Left forelimb (tissue), 1 donor: ENCODE results near the gene N4BP2L1.

Experiments used
- DNase-seq: peaks from one replicate; pipeline ENCODE4 v3.0.0-alpha.2; 2018; ENCODE audit warnings: low spot score

Gene N4BP2L1

DNA sequence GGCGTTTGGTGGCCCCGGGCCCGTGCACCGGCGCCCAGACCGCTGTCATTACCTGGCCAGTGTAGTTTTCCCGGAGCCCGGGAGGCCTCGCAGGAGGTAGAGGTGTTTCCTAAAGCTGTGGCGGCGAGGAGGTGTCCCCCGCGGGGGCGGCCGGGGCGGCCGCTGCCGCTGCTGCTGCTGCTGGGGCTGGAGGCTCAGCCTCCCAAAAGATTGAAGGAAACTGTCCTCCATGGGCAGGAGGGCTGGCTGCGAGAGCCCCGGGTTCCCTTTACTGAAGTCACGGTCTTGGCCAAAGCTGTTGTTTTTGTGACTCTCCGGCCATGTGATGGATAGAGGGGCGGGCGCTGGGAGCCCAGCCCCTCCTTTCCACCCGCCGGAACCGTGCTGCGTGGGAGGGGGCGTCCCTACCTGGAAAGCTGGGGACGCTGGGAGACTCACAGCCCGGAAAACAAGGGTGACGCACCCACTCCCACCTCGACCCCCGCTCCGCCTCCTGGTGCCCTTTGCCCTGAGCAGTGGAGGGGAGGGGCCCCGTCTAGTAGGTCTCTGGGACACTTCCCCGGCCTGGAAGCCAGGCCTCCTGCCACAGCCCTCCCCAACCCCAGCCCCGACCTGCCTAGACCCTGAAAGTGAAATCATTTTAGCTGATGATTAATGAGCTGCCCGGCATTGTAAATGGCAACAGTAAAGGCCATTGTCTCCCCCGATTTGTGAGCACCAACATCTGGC is at the start of gene N4BP2L1:
N4BP2L1 (minus strand) TSS at position 279 of the 729 bp plus-strand sequence; CDS start at position 231, 48 bp downstream.
- peak; percentile 72 for DNase-seq

DNA sequence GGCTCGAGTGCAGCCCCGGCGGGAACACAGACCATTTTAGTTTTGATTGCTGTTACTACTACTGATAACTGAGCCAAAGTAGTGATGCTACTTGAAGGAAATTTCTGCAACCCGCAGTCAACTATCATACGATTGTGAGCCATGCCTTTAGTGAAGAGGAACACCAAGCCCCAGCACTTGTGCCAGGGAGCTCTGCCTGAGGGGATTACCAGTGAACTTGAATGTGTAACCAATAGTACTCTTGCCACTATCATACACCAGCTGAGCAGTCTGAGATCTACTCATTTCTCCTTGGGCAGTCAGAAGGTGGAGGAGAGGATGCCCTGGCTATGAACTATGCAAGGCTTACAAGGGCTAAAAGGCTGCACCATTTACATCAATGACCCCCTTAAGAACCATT is 49.0 kb upstream of the N4BP2L1 start:
- no peak for DNase-seq

DNA sequence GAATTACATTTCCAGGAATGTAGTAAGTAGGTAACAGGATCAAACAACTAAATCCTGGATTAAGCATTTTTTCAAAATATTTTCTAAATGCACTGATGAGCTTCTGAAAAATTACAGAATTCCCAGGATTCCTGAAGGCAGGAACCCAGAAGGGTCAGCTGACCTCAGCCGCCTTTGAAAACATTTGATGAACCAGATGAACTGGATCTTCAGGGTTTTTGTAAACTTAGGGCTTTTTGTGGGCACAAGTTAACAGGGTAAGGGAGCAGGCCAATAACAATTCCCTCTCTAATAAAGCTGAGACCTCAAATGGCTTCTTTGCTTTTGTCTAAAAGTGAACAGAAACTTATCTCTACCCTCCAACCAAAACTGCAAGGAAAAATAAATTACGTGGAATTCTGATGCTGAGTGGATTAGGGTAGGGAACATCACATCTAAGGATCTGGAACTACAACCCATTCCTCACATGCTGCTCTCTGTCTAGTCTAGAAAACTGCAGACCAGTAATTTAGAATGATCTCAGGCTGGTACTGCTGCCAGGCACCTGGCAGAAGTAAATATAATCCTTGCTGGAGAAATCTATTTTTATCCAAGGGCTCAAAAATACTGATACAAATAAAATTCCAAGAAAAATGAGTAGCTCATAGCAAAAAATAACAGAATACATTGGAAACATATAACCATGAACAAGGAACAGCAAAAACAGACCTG is 48.2 kb upstream of the N4BP2L1 start:
- DNase-seq: no peak

DNA sequence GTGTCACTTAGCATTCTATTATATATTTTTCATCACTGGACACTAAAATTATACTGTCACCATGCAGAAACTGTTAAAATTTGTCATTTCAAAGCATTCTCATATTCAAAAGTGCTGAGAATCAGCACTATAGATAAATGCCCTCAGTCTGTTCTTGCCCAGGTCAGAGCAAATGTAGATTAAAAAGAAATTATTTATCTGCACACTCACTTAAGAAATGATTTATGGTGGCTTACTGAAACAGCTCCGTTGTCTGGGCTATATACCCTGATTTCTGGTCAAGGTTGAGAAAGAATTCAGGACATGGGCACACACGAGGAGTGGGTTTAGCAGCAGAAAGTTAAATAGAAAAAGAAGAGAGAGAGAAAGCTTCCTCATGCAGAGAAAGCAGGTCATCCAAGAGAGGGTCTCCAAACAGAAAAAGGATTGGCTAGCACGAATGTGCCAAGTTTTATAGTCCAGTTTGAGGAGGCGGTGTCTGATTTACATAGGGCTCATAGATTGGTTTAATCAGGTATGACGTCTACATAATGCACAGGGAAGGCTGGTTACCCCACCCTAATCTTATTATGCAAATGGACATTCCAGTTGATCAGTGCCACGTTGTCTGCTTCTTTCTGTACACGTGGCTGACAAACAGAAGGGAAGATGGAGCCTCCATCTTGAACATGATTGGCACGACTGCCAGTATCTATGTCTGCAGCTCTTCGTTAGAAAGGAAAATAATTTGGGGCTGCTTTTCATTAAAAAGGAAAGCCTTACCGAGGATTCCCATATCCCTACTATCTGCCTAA is 47.3 kb upstream of the N4BP2L1 start:
- DNase-seq: no peak

DNA sequence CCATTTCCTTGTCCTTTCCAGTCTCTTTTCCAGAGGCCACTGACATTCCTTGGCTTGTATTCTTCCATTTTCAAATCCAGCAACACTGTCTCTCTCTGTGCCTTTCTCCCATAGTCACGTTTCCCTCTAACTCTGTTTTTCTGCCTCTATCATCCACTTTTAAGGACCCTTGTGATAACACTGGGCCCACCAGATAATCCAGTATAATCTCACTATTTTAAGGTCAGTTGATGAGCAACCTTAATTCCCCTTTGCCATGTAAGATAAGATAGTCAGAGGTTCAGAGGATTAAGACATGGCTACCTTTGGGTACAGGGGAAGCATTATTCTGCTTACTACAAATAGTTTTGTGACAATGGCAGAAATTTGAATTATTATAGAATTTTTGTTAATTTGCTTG is 45.7 kb upstream of the N4BP2L1 start:
- no peak for DNase-seq

DNA sequence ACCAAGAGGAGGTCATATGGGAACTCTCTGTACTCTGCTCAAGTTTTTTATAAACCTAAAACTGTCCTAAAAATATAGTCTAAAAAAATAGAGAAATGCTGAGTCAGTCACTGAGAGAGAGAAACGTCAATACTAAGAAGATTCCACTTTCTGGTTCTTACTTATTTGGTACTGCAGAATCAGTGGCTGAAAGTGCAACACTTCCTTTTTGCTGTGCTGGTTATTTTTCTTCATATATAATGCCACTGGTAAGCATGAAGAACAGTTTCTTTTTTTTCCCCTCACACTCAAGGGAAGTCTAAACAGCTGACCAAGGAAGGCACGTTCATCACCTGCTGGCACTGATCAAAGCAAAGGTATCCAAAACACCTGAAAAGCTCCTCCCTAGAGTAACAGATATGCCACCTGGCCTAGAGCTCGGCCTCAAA is 44.3 kb upstream of the N4BP2L1 start:
- no peak for DNase-seq

DNA sequence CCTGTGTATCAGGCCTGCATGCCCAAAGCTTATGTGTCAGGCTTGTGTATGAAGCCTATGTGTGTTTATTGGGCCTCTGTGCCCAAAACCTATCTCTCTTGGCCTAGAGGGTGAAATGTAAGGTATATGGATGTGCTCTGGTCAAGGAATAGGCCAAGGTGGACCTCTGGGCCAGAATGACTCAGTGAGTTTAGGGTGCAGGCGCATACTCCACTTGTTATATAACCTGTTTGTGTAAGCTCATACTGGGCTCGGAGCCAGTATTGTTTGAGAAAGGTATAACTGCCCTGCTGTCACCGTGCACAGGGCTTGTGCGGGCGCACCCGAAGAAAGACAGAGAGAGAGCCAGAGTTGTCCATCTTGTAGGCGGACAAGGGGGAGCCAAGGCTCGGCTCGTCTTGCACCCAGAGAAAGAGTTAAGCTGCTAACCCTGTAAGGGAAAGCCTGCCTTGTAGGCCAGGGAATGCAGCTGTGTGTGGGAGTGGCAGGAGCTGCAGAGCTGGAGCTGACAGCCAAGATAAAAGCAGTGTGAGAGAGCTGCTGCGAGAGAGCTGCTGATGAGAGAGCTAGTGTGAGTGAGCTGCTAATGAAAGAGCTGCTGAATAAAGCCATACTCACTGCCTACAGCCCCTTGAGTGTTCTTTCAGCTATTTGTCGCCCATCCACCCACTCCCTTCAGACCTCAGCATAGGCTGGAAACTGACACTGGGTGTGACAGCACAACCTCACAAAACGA is 43.4 kb upstream of the N4BP2L1 start:
- DNase-seq: no peak

DNA sequence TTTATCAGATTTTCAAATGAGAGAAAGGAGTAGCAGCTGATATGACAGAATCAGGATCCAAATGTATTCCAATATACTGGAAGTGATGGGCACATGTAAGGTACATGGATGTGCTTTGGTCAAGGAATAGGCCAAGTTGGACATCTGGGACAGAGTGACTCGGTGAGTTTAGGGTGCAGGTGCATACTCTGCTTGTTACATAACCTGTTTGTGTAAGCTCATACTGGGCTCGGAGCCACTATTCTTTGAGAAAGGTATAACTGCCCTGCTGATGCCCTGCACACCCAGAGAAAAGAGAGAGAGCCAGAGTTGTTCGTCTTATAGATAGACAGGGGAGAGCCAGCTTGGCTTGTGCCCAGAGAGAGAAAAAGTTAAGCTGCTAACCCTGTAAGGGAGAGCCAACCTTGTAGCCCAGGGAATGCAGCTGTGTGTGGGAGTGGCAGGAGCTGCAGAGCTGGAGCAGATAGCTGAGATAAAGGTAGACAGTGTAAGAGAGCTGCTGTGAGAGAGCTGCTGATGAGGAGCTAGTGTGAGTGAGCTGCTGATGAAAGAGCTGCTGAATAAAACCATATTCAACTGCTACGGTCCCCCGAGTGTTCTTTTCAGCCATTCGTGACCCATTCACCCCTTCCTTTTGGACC is 40.7 kb upstream of the N4BP2L1 start:
- DNase-seq: no peak

DNA sequence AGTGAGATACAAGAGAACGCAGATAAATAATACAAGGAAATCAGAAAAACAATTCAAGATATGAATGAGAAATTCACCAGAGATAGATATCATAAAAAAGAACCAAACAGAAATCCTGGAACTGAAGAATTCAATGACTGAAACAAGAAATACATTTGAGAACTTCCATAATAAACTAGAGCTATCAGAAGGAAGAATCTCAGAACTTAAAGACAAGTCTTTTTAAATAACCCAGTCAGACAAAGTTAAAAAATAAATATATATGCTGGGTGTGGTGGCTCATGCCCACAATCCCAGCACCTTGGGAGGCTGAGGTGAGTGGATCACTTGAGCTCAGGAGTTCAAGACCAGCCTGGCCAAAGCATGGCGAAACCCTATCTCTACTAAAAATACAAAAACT is 28.7 kb upstream of the N4BP2L1 start:
- no peak for DNase-seq

DNA sequence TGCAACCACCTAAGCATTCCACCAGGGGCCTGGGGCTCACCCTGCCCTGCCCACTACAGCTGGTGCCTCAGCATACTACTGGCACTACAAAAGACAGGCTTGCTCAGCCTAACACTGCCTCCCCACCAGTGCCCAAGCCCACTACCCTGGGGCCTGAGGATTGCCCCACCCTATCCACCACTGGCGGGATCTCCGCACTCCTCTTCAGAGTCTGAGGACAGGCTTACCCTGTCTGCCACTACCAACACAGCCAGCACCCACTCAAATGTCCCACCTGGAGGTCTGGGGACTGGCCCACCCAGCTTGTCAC is 27.6 kb upstream of the N4BP2L1 start:
- DNase-seq: no peak

DNA sequence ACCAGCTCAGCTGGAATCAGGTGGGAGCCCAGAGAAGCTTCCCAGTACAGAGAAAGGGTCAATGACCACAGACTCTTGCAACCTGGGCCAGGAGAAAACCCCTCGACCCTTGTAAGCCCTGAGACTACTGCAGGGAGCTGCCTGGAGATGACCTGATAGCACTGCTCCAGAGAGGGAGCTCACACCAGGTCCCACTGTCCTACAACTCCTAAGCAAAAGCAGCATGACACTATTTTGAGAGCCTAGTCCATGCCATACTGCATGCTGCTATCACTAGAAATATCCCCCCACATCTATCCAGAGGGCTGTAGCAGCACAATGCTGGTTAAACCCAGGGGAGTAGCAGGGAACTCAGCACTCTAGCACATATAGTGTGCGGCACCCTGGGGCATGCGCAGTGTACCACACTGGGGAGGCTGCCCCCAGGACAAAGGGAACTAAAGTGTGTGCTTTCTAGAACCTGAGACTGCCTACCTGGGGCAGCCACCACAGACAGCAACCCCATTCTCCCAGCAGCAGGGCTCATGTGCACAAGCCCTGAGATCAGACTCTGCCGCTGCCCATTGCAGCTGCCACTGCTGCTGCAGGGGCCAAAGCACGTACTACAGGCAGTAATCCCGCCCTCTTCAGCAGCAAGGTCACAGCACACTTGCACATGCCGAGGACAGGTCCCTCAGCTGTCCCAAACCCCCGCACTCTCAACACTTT is 27.1 kb upstream of the N4BP2L1 start:
- no peak for DNase-seq

DNA sequence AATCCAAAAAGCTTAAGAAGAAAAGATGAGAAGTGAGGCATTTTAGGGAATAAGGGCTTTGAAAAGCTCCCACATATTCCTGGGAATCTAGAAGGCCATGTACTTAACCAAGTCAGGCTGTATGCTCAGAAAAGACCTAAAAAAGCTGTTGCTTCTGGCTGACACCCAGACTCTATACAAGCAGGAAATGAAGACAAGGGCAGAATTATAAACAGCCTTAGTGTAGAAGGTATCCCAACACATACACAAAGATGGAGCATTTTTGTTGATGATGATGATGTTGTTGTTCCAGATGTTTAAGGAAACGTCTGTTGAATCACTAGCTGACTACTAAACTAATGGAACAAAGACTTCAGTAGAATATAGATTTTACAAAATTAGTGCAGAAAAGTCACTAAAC is 26.1 kb upstream of the N4BP2L1 start:
- DNase-seq: no peak

DNA sequence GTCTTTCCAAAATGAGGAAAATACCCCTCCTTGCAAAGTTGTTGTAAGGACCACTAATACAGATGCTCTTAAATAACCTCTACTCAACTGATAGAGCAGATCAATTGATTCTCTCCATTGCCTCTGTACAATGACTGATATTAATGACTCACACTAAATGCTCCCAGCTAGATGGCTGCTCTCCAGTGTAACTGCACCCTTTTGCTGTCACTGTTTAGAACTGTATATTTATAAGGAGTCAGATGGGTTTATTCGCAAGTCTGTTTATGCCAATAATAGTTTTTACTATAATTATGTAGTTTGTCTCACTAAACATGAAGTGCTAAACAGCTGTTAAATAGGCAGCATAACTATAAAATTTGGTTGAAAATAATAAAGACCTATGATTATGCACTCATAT is 21.0 kb upstream of the N4BP2L1 start:
- DNase-seq: no peak

DNA sequence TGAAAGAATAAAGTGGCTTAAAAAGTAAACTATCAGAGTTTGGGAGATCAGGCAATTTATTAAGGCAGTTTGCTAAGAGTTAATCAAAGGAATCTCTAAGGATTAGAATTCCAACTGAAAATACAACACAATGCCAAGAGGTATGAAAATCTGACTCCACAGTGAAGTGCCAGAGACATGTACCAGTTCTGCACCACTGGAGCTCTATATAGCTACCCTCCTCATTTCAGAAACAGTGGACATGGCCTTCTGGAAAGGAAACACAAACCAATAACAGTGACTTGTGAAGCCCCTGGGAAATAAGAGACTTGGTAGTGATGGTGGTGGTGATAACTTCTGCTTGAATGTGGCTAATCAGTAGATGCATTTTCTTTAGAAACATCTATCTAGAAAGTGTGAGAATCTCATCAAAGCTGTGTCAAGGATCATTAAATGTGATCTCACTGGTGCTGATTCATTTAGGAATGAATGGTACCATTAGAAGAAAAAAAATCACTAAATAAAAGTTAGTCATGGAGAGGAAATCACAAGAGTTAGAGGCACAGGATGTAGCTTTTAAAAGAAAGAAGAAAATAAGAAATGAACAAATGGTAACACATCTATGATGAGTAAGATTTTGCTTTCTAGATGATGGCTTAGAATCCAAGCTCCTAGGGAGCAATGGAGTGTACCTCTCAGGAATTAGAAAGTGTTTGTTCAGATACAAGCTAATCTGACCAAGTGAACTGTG is 20.1 kb upstream of the N4BP2L1 start:
- DNase-seq: no peak

DNA sequence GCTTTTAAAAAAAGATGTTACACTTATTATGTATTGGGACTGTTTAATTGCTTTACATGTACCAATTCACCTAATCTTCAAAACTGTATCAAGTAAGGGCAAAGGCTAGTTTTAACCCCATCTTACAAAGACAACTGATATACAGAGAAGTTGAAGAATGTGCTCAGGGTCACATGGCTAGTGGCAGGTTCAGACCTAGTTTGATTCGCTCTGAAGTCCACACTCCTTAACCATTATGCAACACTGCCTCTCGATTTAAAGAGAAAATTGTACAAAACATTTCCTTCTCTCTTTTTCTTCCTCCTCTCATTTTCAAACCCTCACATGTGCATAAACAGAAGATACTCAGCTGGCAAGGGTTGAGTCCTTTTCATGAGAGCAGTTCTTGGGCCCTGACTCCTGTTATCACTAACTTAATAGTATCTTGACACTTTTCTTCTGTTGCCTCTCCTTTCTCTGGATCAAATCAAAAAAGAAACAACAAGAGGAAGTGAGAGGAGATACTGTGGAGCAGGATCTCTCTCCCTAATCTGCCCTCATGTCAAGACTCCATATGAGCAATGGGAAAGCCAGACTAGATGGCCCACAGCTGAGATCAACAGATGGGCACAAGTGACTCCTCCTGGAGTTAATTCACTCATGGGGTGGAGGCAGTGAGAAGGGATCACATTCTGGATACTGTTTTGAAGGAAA is 19.0 kb upstream of the N4BP2L1 start:
- no peak for DNase-seq

DNA sequence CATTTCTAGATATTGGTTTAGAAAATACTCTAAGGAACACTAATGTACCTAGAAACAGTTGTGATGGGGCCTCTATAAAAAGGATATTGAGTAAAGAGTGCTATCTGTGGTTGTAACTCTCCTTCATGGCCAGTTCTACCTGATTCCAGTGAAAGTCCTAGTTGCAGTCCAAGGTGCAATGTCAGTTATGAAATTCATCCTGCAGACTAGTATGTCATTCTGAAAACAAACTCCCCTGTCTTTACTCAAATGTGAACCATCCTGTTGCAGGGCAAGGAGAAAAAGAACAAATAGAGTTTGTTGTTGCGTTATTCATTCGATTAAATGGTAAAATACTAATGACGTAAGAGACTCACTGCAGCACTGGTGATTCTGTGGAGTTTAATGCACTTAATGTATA is 18.3 kb upstream of the N4BP2L1 start:
- DNase-seq: no peak

DNA sequence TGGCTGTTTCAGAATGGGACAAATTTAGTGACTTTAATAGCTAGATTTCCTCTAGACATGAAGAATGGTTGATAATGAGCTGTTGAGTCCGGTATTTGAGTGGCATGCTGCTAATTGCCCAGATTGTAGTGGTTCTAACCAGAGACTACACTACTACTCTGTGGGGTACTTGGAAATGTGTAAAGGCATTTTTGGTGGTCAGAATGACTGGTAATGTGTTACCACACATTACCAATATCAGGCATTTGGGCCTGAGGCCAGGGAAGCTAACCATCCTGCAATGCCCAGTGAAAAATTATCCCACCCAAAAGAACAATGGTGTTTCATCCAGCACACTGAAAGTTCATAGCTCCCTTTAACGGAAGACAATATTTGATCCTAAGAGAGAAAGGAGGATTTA is 17.5 kb upstream of the N4BP2L1 start:
- DNase-seq: no peak

DNA sequence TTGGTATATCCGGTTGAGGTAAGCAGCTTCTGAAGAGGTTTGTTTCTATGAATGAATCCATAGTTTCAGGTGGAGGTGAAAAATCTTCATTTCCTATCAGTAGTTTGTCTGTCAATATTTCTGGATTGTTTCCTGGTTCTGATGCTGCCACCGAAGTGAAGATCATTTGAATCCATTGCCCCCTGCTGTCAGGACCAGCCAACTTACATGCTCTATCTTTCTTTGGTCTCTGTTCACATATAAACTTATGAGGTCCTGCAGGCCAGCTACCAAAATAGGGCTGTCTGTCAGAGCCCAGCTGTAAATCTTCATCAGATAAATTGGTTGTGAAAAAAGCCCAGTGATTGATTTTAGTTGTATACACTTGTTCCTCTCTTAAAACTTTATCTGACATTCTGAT is 15.2 kb upstream of the N4BP2L1 start:
- DNase-seq: no peak

DNA sequence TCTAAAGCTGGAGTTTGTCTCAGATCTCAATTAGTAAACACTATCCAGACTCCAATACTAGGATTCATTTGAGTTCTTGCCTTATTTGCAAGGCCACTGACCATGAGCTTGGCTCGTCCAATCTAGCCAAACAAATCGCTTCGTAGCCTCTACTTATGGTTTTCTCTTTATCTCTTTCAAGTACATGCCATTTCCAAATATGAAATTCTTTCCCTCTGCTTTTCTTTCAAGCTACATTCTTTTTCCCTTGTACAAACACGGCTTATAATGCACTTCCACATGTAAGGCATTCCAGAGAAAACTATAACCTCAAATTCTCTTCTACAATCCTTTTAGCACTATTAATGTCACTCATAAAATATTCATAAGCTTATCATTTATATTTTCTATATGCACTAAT is 10.9 kb upstream of the N4BP2L1 start:
- no peak for DNase-seq

DNA sequence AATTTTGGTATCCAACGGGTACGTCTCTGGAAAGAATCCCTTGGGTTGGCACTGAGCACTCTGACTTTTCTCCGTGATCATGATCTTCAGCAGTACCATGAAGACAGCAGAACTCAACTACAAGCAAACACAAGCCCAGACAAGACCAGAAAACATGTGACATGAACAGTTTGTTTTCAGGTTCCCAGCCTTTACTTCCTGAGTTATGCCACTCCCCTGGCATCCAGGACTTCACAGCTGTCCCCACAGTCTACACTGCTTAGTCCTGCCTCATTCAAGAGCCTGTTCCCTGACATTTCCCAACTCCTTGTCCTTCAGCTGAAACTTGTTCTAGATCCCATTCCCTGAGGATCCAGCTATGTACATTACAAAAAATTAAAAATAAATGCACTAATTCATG is 4.9 kb upstream of the N4BP2L1 start:
- DNase-seq: no peak
